HL-60 (cell line): ENCODE measurements around the gene ACP7.
"Not testable (repeated sequence)": the region's sequence is repeated elsewhere in the genome, so short reads cannot be mapped to it uniquely, and the experiment has no call there.

ENCODE experiments used
- DNase-seq, 2 experiments: peaks; one replicate each; pipeline ENCODE4 v3.0.0-alpha.2; 2010 to 2020; ENCODE audit warnings: low read depth in 1 of 2, low spot score in 1 of 2
- H3K27ac ChIP-seq: fragments of 250-450 bp; sonication (Bioruptor Pico); replicated peaks from 2 replicates; pipeline ENCODE4 v1.5.1; 2020; ENCODE audit warnings: mild to moderate bottlenecking, moderate library complexity
- H3K27me3 ChIP-seq: fragments of 250-450 bp; sonication (Bioruptor Pico); 2 replicates; pipeline ENCODE4 v1.5.1; 2021; ENCODE audit warnings: mild to moderate bottlenecking, moderate library complexity; ENCODE audit not compliant: insufficient read depth, poor library complexity, severe bottlenecking
- H3K4me3 ChIP-seq: replicated peaks from 2 replicates; pipeline ENCODE4 v1.5.1; 2011; ENCODE audit warnings: mild to moderate bottlenecking, control low read depth, low read length; ENCODE audit not compliant: insufficient read depth
- GABPA ChIP-seq: IDR thresholded peaks from 2 replicates; pipeline ENCODE4 v1.6.1; 2012; ENCODE audit warnings: low read depth
- POLR2AphosphoS5 ChIP-seq: IDR thresholded peaks from 2 replicates; pipeline ENCODE4 v1.6.1; 2012; ENCODE audit warnings: low read depth
- SPI1 ChIP-seq: IDR thresholded peaks from 2 replicates; pipeline ENCODE4 v1.6.1; 2012; ENCODE audit warnings: low read depth, mild to moderate bottlenecking, borderline replicate concordance
- TF ChIP-seq, protein P1 (sequence below): IDR thresholded peaks from one replicate; pipeline ENCODE4 v1.5.1; 2011; ENCODE audit warnings: low read length, control low read depth, inconsistent platforms; ENCODE audit not compliant: insufficient read depth
- TF ChIP-seq, protein P2 (sequence below): IDR thresholded peaks from 2 replicates; pipeline ENCODE4 v1.6.1; 2012; ENCODE audit warnings: low read depth; ENCODE audit not compliant: insufficient replicate concordance

ACP7 gene

DNA sequence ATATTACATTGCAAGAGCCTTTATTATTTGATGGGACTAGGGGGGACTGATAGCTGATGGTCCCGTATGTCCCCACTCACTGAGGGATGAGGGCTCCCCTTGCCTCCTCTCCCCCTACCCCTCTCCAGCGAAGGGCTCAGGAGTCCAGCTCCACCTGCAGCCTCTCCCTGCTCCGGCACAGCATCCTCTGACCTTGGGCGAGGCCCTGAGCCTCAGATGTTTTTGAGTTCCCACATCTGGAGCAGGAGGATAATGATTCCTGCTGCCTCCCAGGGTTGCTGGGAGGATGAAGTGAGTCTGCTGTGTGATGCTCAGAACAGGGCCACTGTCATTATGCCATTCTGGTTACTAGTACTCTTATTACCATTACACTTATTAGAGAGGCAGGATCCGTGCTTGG is 56.4 kb downstream of the ACP7 start:
- DNase-seq: no peak
- Histone ChIP-seq H3K4me3 (no peak overlapping the region), H3K27me3 (no peaks in the 10 kb centered on the region), H3K27ac (no peak overlapping the region)
- TF ChIP-seq, protein P1, sequence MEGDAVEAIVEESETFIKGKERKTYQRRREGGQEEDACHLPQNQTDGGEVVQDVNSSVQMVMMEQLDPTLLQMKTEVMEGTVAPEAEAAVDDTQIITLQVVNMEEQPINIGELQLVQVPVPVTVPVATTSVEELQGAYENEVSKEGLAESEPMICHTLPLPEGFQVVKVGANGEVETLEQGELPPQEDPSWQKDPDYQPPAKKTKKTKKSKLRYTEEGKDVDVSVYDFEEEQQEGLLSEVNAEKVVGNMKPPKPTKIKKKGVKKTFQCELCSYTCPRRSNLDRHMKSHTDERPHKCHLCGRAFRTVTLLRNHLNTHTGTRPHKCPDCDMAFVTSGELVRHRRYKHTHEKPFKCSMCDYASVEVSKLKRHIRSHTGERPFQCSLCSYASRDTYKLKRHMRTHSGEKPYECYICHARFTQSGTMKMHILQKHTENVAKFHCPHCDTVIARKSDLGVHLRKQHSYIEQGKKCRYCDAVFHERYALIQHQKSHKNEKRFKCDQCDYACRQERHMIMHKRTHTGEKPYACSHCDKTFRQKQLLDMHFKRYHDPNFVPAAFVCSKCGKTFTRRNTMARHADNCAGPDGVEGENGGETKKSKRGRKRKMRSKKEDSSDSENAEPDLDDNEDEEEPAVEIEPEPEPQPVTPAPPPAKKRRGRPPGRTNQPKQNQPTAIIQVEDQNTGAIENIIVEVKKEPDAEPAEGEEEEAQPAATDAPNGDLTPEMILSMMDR: no peak
- TF ChIP-seq POLR2AphosphoS5 (no peak), SPI1 (no peak), GABPA (no peak)
- TF ChIP-seq, protein P2, sequence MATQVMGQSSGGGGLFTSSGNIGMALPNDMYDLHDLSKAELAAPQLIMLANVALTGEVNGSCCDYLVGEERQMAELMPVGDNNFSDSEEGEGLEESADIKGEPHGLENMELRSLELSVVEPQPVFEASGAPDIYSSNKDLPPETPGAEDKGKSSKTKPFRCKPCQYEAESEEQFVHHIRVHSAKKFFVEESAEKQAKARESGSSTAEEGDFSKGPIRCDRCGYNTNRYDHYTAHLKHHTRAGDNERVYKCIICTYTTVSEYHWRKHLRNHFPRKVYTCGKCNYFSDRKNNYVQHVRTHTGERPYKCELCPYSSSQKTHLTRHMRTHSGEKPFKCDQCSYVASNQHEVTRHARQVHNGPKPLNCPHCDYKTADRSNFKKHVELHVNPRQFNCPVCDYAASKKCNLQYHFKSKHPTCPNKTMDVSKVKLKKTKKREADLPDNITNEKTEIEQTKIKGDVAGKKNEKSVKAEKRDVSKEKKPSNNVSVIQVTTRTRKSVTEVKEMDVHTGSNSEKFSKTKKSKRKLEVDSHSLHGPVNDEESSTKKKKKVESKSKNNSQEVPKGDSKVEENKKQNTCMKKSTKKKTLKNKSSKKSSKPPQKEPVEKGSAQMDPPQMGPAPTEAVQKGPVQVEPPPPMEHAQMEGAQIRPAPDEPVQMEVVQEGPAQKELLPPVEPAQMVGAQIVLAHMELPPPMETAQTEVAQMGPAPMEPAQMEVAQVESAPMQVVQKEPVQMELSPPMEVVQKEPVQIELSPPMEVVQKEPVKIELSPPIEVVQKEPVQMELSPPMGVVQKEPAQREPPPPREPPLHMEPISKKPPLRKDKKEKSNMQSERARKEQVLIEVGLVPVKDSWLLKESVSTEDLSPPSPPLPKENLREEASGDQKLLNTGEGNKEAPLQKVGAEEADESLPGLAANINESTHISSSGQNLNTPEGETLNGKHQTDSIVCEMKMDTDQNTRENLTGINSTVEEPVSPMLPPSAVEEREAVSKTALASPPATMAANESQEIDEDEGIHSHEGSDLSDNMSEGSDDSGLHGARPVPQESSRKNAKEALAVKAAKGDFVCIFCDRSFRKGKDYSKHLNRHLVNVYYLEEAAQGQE: no peak

DNA sequence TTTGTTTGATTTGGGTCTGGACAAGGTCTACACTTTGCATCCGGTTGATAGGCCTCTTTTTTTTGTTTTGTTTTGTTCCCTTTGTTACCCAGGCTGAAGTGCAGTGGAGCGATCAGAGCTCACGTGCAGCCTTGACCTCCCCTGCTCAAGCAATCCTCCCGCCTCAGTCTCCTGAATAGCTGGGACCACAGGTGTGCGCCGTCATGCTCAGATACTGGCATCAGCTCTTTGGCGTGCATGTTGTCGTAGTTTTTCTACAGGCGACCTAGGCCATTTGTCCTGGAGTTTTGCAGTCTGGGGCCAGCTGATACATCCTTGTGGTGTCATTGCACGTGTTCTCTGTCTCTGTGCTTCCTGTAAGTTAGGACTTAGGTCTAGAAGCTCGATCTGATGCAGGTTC is 57.8 kb downstream of the ACP7 start:
- Histone ChIP-seq H3K27ac (no peak overlapping the region), H3K27me3 (no peaks in the 10 kb centered on the region), H3K4me3 (no peak overlapping the region)
- DNase-seq: no peak
- no peak for TF ChIP-seq SPI1
- TF ChIP-seq GABPA: no peak
- TF ChIP-seq POLR2AphosphoS5: no peak
- TF ChIP-seq, protein P2: no peak
- TF ChIP-seq, protein P1: no peak

DNA sequence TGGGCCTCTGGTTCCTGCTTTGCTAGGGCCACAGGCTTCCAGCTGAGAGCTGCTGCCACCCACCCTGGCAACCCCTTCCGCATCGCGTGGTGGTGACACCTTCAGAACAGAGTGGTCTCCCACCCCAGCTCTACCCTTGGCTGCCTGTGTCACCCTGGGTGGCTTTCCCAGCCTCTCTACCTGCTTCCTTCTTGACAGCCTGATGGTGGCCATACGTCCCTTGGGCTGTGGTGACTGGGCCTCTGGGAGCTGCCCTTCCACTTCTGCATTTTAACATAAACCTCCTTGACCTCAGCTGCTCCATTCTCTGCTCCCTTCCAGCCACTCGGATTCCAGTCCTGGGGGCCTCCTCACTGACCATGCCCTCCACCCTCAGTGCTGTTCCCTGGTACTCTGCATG is 58.5 kb downstream of the ACP7 start:
- peak in 1 of 2 experiments; percentile 46 for DNase-seq
- no peak overlapping the region for H3K27ac ChIP-seq
- no peaks in the 10 kb centered on the region for H3K27me3 ChIP-seq
- TF ChIP-seq POLR2AphosphoS5 (no peak), GABPA (no peak), SPI1 (peak; percentile 88)
- TF ChIP-seq, protein P1: no peak
- TF ChIP-seq, protein P2: no peak
- H3K4me3 ChIP-seq: no peak overlapping the region

DNA sequence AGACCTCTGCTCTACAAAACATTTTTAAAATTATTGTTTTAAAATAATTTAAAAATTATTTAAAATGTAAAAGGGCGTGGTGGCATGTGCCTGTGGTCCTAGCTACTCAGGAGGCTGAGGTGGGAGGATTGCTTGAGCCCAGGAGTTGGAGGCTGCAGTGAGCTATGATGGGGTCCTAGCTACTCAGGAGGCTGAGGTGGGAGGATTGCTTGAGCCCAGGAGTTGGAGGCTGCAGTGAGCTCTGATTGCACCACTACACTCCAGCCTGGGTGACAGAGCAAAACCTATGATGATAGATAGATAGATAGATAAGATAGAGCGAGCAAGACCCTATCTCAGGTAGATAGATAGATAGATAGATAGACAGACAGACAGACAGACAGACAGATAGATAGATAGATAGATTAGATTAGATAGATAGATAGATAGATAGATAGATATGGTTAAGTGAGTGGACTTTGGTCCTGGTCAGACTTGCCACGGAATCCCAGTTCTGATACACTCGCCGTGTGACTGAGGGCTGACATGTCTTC is 59.7 kb downstream of the ACP7 start:
- DNase-seq, H3K27me3 ChIP-seq, H3K27ac ChIP-seq, H3K4me3 ChIP-seq: not testable (repeated sequence)
